GM18498 (cell line): ENCODE data around the gene PINK1.

Source experiments
- ATAC-seq: cut with Tn5 transposase; IDR thresholded peaks from one replicate; pipeline ENCODE4 v1.9.1; 2021; ENCODE audit warnings: mild to moderate bottlenecking, moderate library complexity; ENCODE audit not compliant: unreplicated experiment

Gene PINK1

GRCh38 chr1:20609541-20609940 is 23.7 kb upstream of the PINK1 start:
- ATAC-seq = no peak

- ATAC-seq = no peak
Observed at GRCh38 chr1:20610970-20611369, 22.3 kb upstream of the PINK1 start.

GRCh38 chr1:20611652-20612051 is 21.6 kb upstream of the PINK1 start:
- ATAC-seq = no peak

GRCh38 chr1:20612221-20612746 is 21.0 kb upstream of the PINK1 start:
- no peak for ATAC-seq

DNA sequence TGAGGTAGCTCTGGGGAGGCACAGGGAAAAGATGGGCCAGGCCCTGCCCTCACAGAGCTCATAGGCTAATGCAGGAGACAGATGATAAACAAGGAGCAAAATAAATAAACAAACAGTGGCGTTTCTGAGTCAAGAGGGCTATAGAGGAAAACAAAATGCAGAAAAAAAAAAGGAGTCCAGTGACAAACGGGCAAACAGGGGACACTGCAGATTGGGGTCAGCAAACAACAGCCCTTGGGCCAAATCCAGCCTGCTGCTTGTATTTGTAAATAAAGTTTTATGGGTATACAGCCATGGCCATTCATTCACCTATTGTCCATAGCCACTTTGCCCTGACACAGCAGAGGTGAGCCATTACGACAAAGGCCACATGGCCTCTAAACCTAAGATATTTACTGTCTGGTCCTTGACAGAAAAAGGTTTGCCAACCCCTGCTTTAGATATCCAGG is 19.1 kb upstream of the PINK1 start:
- no peak for ATAC-seq

DNA sequence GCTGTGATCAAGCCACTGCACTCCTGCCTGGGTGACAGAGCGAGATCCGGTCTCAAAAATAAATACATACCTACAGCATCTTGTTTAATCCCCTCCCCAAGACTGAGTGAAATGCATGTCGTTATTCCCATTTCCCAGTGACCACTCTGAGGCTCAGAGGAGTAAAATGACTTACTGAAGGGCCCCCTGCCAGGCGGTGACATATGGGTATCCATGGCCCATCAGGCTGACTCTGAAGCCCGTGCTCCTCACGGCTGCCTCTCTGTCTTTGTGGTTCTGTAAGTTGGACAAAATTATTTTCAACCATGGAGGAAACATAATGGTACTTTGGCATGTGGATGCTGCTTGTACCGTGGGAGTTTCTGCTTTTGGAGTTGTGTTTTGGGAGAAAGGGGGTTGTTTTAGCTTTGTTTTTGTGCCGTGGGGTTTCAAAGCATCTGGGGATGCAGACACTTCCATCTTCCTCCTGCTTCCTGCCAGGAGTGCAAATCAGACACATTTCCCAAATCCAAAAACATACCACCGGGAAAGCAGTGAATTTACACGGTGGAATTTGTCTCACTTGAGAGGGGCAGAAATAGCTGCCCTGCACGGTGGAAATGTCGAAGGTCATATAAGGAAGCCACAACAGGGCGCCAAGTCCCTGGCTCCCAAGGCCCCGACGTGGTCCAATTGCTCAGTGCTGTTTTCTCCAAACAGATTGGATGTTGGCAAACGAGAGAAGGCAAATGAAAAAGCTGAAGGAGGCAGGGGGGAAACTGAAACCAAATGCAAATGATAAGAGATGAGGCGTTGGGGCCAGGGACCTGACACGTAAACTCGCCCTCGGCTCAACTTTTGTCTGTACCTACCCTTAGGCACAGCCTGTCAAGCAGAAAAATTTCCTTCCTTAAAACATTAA is 17.1 kb upstream of the PINK1 start:
- no peak for ATAC-seq

DNA sequence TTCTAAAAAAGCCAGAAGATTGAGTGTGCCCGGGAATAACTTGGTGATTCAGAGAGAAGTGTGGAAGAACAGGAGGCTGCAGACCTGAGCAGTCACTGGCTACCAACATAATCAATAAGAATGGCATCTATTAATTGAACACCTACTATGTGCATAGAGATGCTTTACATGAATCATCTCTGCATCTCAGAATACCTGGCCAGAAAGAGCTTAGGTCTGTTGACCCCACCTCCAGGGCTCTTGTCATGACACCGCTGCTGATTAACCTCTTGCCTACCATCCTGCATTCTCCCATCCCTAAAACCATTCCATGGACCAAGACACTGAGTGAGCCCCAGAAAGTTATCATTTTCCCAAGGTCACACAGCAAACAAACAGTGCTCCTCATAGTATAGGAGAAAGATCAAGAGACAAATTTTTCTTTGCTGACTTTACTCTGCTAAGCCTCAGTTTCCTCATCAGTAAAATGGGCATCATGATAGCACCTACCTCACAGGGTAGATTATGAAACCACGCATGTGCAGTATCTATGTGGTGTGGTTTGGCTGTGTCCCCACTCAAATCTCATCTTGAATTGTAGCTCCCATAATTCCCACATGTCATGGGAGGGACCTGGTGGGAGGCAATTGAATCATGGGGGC is 16.3 kb upstream of the PINK1 start:
- ATAC-seq = no peak

DNA sequence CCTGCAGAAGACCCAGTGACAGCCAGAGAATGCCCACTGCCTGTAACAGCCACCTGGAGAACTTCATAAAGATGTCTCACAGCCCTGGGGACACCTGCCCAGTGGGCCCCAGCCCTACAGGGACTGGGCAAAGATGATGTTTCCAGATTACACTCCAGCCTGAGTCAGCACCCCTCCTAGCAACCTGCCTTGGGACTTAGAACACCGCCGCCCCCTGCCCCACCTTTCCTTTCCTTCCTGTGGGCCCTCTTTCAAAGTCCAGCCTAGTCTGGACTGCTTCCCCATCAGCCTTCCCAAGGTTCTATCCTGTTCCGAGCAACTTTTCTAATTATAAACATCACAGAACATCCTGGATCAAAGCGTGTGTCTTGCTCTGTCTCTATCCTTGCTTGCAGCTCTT is 14.7 kb upstream of the PINK1 start:
- no peak for ATAC-seq

- ATAC-seq = no peak
Observed at GRCh38 chr1:20619999-20620398, 13.3 kb upstream of the PINK1 start.

DNA sequence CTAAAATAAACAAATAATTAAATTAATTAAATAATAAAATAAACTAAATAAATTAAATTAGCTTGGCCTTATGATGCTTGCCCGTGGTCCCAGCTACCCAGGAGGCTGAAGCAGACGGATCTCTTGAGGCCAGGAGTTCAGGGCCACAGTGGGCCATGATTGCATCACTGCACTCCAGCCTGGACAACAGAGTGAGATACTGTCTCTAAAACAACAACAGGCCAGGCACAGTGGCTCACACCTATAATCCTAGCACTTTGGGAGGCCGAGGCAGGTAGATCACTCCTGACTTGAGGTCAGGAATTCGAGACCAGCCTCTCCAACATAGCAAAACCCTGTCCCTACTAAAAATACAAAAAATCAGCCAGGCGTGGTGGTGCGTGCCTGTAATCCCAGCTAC is 12.2 kb upstream of the PINK1 start:
- no peak for ATAC-seq

GRCh38 chr1:20624709-20625108 is 8.5 kb upstream of the PINK1 start:
- ATAC-seq = no peak

DNA sequence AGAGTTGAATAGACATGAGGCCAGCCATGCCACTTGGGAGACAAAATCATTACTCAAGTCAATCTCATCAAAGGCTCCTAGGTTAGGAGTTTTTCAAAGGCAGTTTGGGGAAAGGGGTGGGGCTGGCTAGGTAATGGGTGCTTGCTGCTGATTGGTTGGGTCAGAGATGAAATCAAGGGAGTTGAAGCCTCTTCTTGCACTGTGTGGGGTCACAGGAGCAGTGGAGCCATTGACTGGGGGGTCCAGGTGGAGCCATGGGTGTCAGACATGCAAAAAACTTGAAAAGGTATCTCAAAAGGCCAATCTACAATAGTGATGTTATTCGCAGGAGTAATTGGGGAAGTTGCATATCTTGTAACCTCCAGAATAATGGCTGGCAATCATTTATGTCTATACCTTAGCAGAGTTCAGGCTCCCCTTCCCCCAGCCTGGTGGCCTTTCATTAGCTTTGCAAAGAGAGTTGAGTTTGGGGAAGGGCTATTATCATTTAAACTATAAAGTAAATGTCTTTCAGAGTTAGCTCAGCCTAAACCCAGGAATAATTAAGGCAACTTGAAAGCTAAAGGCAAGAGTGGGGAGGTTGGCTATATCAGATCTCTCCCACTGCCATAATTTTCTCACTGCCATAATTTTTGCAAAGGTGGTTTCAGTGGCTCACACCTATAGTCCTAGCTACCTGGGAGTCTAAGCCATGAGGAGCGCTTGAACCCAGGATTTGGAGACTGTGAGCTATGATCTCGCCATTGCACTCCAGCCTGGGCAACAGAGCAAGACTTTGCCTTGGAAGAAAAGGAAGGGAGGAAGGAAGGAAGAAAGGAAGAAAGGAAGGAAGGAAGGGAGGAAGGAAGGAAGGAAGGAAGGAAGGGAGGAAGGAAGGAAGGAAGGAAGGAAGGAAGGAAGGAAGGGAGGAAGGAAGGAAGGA is 7.8 kb upstream of the PINK1 start:
- ATAC-seq = no peak

DNA sequence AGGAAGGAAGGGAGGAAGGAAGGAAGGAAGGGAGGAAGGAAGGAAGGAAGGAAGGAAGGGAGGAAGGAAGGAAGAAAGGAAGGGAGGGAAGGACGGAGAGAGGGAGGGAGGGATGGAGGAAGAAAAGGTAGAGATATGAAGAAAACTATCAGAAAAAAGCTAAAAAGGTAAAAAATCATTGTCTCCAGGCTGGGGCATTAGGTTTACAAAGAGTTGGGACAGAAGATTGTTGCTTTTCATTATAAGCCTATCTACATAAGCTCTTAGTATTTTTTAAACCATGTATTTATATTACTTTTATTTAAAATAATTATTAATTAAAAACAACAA is 7.2 kb upstream of the PINK1 start:
- ATAC-seq = no peak

GRCh38 chr1:20626524-20626923 is 6.7 kb upstream of the PINK1 start:
- ATAC-seq = no peak

- ATAC-seq = no peak
Observed at GRCh38 chr1:20630729-20631128, 2.5 kb upstream of the PINK1 start.

GRCh38 chr1:20632386-20632785 is 872 bp upstream of the PINK1 start:
- ATAC-seq = no peak

- no peak for ATAC-seq
Observed at GRCh38 chr1:20634065-20634593, 871 bp downstream of the PINK1 start.

DNA sequence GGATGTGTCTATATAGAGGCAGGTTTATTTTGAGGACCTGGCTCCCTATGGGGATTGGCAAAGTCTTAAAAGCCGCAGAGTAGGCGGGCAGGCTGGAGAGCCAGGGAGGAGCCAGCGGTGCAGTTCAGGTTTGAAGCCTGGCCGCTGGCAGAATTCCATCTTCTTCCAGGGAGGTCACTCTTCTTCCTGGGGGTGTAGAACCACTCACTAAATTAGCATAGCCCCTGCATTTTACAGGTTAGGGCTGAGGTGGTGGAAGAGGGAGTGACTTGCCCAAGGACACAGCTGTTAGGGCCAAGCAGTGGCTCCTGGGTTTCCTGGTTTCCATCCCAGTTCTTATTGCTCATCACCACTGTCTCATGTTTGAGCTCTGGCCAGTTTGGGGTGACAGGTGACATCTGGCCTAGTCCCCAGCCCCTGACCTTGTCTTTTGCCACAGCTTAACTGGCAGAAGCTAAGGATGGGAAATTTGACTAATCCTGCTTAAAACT is 1.4 kb downstream of the PINK1 start:
- ATAC-seq = no peak

- ATAC-seq = no peak
Observed at GRCh38 chr1:20636785-20637347, 3.6 kb downstream of the PINK1 start.

DNA sequence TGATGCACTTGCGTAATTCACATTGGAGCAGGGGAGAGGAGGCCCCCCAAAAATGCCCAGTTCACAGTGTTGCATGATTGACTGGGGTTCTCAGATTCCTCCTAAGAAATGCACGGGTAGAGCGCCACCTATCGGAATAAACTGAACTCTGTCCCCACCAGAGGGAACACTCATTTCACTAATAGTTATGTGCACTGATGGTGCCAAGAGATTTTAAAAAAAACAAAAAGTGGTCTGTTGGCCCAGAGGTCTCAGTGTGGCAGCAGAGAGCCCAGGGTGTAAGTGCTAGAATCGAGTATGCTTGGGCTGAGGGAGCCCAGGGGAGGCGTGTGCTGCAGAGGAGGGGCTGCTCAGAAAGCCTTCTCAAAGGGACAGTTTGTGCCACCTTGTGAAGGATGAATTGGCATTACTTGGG is 6.9 kb downstream of the PINK1 start:
- no peak for ATAC-seq
